HG02870 (cell line): ENCODE data around the gene SLC66A1.

Experiments
- ATAC-seq: cut with Tn5 transposase; IDR thresholded peaks from one replicate; pipeline ENCODE4 v1.9.1; 2021; ENCODE audit warnings: mild to moderate bottlenecking, moderate library complexity; ENCODE audit not compliant: unreplicated experiment

The SLC66A1 gene

GRCh38 chr1:19342062-19342750 is 30.1 kb downstream of the SLC66A1 start:
- ATAC-seq: no peak

DNA sequence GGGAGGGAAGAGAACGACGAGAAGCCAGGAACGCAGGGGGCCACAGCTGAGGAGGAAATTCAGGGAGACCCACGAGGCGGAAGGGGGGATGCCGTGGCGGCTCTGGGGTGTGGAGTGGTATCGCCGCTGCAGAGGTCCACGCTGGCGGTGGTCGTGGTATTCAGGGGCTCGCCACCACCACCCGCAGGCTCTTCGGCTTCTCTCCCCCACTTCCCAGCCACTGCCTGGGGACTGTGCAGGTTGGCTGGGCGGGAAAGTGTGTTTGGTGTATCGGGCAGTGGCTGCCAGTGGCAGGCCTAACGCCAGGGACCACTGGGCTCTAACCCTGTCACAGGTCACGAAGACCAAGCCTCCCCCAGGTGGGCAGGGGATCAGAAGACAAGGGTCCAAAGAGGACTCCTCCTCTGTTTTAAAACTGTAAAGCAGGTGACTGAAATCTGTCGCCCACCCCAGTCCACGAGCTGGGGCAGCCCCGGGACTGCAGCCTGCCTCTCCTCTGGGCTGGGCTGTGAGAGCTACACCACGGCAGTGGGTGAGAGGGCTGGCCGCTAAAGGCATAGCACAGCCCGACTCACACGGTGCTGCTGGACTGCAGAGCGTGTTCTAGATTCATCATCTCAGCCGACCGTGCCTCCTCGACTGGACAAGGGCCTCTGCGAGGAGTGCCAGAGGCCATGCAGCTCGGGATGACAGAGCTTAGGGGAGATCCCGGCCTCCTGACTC is 30.9 kb downstream of the SLC66A1 start:
- ATAC-seq: no peak

GRCh38 chr1:19343617-19344350 is 31.7 kb downstream of the SLC66A1 start:
- ATAC-seq: no peak

GRCh38 chr1:19344372-19344810 is 32.3 kb downstream of the SLC66A1 start:
- ATAC-seq: no peak

GRCh38 chr1:19344831-19345230 is 32.7 kb downstream of the SLC66A1 start:
- ATAC-seq: no peak

DNA sequence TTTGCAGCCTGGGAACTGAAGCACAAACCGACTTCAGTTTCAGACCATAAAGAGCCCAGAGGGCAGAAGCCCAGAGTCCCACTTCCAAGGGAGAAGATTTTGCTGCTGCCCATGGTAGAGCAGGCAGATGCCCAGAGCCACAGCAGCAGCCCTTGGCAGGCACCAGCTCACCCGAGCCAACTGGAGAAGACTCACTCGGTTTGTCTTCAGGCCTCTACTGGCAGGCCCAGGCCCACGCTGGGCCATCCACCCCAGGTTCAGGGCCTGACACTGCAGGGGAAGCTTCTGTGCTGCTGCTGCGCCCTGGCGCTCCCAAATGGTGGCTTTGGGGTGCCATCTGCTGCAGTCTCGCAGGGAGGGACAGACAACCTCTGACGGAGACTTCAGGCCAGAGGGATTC is 33.3 kb downstream of the SLC66A1 start:
- no peak for ATAC-seq

GRCh38 chr1:19346026-19346425 is 33.9 kb downstream of the SLC66A1 start:
- no peak for ATAC-seq

- no peak for ATAC-seq
Measured at GRCh38 chr1:19347533-19348172, 35.5 kb downstream of the SLC66A1 start.

GRCh38 chr1:19348441-19349198 is 36.5 kb downstream of the SLC66A1 start:
- no peak for ATAC-seq

DNA sequence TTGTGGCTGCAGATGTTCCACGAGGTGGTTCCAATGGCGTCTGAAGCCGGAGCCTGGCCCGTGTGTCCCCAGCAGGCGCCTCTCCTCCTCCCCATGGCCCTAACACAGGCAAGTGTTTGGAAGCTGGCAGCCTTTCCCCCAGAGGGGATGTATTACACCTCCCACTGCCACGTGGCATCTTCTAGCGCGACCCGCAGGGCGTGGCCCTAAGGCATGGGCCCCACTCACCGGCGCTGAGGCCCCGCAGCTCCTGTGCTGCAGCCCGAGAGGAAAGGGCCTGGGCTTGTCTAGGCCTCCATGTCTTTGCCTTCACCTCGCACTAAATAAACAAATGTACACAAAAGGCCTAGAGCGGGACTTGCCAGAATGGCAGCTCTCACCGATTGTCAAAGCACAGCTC is 37.9 kb downstream of the SLC66A1 start:
- no peak for ATAC-seq

- ATAC-seq: no peak
Measured at GRCh38 chr1:19350566-19350965, 38.4 kb downstream of the SLC66A1 start.

DNA sequence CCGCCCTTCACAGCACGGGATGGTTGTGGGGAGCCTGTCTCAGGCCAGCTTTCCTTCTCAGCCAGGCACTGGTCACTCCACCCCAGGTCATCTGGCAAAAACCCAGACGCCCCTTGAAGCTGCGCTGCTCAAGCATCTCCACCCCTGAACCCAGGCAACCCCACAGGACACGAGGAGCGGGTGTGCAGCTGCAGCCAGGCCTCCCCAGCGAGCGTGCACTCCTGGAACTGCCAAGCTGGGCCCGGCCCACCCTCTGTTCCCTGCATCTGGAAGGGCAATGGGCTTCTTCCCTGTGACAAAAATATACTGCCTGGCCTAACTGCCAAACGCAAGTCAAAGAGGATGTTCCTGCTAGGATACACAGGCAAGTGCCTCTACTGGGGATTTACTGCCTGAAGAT is 39.7 kb downstream of the SLC66A1 start:
- no peak for ATAC-seq

DNA sequence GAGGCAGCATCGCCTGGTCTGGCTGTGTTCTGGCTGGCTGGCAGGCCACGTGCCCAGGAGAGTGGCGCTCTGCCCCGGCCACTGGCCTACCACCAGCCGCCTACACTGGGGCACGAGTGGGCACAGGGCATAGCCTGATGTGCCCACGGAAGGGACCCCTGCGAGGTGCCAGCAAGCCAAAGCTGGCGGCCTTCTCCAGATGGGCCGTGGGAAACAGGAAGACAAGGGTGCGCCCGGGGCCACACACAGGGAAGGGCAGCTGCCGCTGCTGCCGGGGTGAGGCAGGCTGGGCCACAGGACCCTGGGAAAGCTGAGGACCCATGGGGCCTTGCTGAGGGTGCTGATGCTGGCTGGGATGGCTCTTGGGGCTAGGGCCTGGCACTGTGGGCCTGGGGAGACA is 40.7 kb downstream of the SLC66A1 start:
- no peak for ATAC-seq

DNA sequence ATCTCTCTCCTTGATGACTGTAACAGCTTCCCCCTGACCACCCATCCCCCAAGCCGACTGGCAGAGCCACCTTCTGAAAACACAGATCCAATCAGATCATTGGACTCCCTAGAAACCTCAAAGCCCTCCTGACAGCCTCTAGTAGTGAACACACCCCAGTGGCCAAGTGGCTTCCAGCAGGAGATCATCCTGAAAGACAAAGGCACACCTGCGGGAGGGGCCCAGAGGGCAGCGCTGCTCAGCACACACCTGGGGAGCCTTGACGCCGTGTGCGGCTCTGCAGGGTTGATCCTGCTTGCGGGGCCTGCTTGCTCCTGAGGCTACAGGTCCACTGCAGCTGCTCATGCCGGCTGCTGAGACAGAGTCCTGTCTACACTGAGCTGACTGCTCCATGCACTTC is 41.5 kb downstream of the SLC66A1 start:
- ATAC-seq: no peak

- ATAC-seq: no peak
Measured at GRCh38 chr1:19354531-19354981, 42.4 kb downstream of the SLC66A1 start.

- no peak for ATAC-seq
Measured at GRCh38 chr1:19356266-19356665, 44.1 kb downstream of the SLC66A1 start.

DNA sequence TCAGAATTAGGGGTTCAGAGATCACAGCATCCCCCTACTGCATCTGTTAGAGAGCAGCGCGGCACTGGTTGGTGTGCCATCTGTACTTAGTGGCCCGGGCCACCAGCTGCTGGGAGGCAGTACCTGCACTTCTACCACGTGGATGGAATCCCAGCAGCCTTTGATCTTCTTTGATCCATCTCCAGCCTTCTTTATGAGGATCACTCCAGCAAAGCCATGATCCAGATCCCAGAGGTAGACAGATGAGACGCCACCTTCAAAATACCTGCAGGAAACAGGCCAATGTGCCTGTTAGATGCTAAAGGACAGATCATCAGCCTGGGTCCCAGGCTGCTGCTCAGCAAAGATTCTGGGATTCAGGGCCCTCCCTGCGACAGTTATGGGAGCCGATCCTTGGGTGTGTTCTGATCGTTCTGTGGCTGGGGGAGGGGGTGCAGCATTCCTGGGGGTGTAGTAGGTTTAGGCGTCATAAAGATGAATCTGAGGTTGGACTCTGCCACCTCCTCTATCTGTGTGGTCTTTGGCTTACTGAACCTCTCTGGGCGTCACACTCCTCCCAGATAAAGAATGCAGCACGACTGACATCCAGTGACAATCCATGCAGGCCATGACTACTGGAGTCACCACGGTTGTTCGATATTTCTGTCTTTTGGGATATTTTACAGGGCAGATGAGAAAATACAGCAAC is 45.3 kb downstream of the SLC66A1 start:
- ATAC-seq: no peak

GRCh38 chr1:19358710-19359109 is 46.6 kb downstream of the SLC66A1 start:
- no peak for ATAC-seq

DNA sequence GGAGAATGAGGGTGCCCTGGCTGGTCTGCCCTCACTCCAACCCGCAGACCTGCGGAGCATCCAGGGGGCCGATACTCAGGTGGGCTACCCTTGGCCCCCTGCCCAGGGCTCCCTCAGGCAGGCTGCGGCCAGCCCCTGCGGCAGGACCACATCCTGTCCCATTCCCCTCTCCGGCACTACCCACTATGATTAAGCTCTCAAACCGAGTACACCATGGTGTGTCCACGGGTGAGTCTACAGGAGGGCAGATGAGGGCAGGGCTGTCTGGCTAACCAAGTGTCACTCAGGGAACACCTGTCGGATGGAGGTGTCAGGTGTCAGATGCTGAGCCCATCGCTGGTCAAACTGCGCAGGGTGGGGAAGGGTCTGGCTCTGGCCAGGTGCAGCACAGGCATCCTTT is 47.2 kb downstream of the SLC66A1 start:
- ATAC-seq: no peak

DNA sequence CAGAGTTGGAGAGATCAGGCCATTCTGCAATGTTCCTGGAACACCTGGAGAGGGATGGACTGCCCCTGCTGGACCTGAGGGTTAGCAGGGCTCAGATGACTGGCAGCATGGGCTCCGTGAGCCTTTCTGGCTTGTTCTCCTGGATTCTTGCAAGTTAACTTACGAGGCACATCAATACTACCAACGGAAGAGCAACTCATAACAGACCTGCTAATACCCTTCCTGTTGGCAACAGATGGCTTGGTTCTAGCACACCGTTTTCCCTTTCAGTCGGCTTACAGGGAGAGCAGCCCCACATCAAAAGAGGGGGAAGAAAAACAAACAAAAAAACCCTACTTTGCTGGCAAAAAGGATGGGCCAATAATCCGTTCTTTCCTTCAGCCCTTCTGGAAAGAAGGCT is 47.9 kb downstream of the SLC66A1 start:
- no peak for ATAC-seq
